HepG2 (cell line): Measurements from ENCODE around the gene ADAMTS2. TPM values are rescaled to one million over a fixed set of nuclear protein-coding genes. Genes with fewer than 3 reads are reported as not detected.

Experiments
- ATAC-seq: fragments of 200-7000 bp; cut with Tn5 transposase; 3 replicates; pipeline ENCODE4 v1.9.1; 2020; ENCODE audit warnings: mild to moderate bottlenecking, moderate library complexity
- BruUV-seq: library from RNA; stranded (reverse); fragments of 400-500 nt; replicated peaks from 2 replicates; lab custom pipeline; 2021; lab: Mats Ljungman, UMichigan
- CTCF ChIA-PET: fragments of 300-600 bp; formaldehyde crosslinking; extraction: SDS; loops from one replicate; lab custom pipeline; 2021; ENCODE audit warnings: low total read pairs, inconsistent platforms, low intra/inter-chr PET ratio; lab: Yijun Ruan, JAX
- POLR2A ChIA-PET: fragments of 350-600 bp; sonication (Branson Sonifier 250); formaldehyde crosslinking; loops from one replicate; lab custom pipeline; 2020; ENCODE audit warnings: antibody characterized with exemption, inconsistent platforms; lab: Yijun Ruan, JAX
- DNase-seq: peaks from one replicate; pipeline ENCODE4 v3.0.0-alpha.2; 2015; ENCODE audit warnings: low spot score
- FAIRE-seq: peaks from 3 replicates; lab custom pipeline; 2011; peaks lifted over from hg19 to GRCh38; lab: Jason Lieb, UNC
- H2AFZ ChIP-seq: one replicate; pipeline ENCODE4 v1.6.1; 2011; ENCODE audit warnings: low read length, inconsistent platforms
- H3K27ac ChIP-seq: fragments of 300-600 bp; 3 replicates; pipeline ENCODE4 v1.8.0; 2011; ENCODE audit warnings: mixed run types, mild to moderate bottlenecking, mixed read lengths, low read length, inconsistent platforms; ENCODE audit not compliant: insufficient read depth; ENCODE audit errors: extremely low read length
- H3K27me3 ChIP-seq, 2 experiments: fragments of 200-600 bp in 1 of 2; 2 replicates in 1 of 2; 3 replicates in 1 of 2; pipeline versions ENCODE4 v1.6.0 to v1.8.0; 2011; ENCODE audit warnings: low read length in 2 of 2, mild to moderate bottlenecking in 2 of 2, moderate library complexity in 2 of 2, inconsistent platforms in 1 of 2; ENCODE audit not compliant: insufficient read depth in 2 of 2, control insufficient read depth in 1 of 2
- H3K36me3 ChIP-seq, 2 experiments: fragments of 200-600 bp in 1 of 2; replicated peaks in 1 of 2; 2 replicates in 1 of 2; 3 replicates in 1 of 2; pipeline versions ENCODE4 v1.5.1 to v1.8.0; 2011; ENCODE audit warnings: low read length in 2 of 2, inconsistent platforms in 1 of 2; ENCODE audit not compliant: insufficient read depth in 2 of 2, control insufficient read depth in 1 of 2
- H3K4me1 ChIP-seq: 2 replicates; pipeline ENCODE4 v1.5.1; 2012; ENCODE audit warnings: low read length, inconsistent platforms; ENCODE audit not compliant: insufficient read depth
- H3K4me2 ChIP-seq: 2 replicates; pipeline ENCODE4 v1.6.0; 2011; ENCODE audit warnings: low read depth, low read length, inconsistent platforms
- H3K4me3 ChIP-seq, 3 experiments: fragments of 200-600 bp in 1 of 3; sonication (generic), shearing (Covaris generic) in 1 of 3; replicated peaks in 1 of 3; 2 replicates each; pipeline ENCODE4 v1.5.1; 2011 to 2016; ENCODE audit warnings: low read length in 3 of 3, inconsistent platforms in 2 of 3, low read depth in 2 of 3, mild to moderate bottlenecking in 2 of 3, control low read depth in 1 of 3, mixed read lengths in 1 of 3; ENCODE audit not compliant: insufficient read depth in 1 of 3
- H3K79me2 ChIP-seq: one replicate; pipeline ENCODE4 v1.6.1; 2011; ENCODE audit warnings: low read length, inconsistent platforms; ENCODE audit not compliant: insufficient read depth
- H3K9ac ChIP-seq: 2 replicates; pipeline ENCODE4 v1.6.0; 2011; ENCODE audit warnings: mild to moderate bottlenecking, low read depth, low read length, inconsistent platforms; ENCODE audit not compliant: insufficient read depth
- H3K9me3 ChIP-seq: 2 replicates; pipeline ENCODE4 v1.5.1; 2012; ENCODE audit warnings: mild to moderate bottlenecking, low read length
- H4K20me1 ChIP-seq: 2 replicates; pipeline ENCODE4 v1.6.0; 2011; ENCODE audit warnings: inconsistent platforms, mild to moderate bottlenecking, low read length, moderate library complexity; ENCODE audit not compliant: insufficient read depth
- DNMT3B ChIP-seq: conservative IDR thresholded peaks from 2 replicates; pipeline ENCODE4 v1.6.1; 2016; ENCODE audit warnings: missing biosample characterization, control low read depth
- HCFC1 ChIP-seq: fragments of 150-350 bp; IDR thresholded peaks from 2 replicates; pipeline ENCODE4 v1.6.1; 2014; ENCODE audit warnings: low read depth, low read length
- KAT2B ChIP-seq: fragments of 150-350 bp; IDR thresholded peaks from 2 replicates; pipeline ENCODE4 v1.6.1; 2014; ENCODE audit warnings: low read depth, low read length, borderline replicate concordance
- PITX1 ChIP-seq: sonication (generic); formaldehyde crosslinking; IDR thresholded peaks from 2 replicates; pipeline ENCODE4 v1.5.1; 2020; ENCODE audit warnings: mild to moderate bottlenecking, missing genetic modification reagents
- SMC3 ChIP-seq: IDR thresholded peaks from 2 replicates; pipeline ENCODE4 v1.6.1; 2011; ENCODE audit warnings: low read length, improper control_type of control experiment
- TAF1 ChIP-seq: sonication (generic); formaldehyde crosslinking; IDR thresholded peaks from 2 replicates; pipeline ENCODE4 v1.4.0; 2020; ENCODE audit warnings: missing genetic modification reagents
- ZNF530 ChIP-seq: sonication (generic); formaldehyde crosslinking; IDR thresholded peaks from 2 replicates; pipeline ENCODE4 v1.5.0; 2020; ENCODE audit warnings: low read depth, mild to moderate bottlenecking, missing genetic modification reagents
- WGBS: methylation state at CpG from one replicate; pipeline ENCODE4 v1.1.6; 2017; ENCODE audit warnings: low lambda C conversion rate; 5-methylcytosine and 5-hydroxymethylcytosine counted together
- in situ Hi-C: cut with HindIII; loops from 2 replicates; pipeline ENCODE4 v1.10.0; 2017; ENCODE audit warnings: low pct_unique_long_range_greater_than_20kb; ENCODE audit not compliant: extremely low pct_ligation_motif_present
- intact Hi-C: fragments of 100-400 bp; cut with micrococcal nuclease; formaldehyde crosslinking; loops from one replicate; pipeline ENCODE4 v1.10.0; 2022; ENCODE audit not compliant: unreplicated experiment
- polyA plus RNA-seq, 8 experiments: library from polyadenylated mRNA; depleted of rRNA in 3 of 8; stranded (reverse) in 7 of 8; unstranded in 1 of 8; fragments of >200 nt; fragmentation: Illumina TruSeq in 4 of 8; extraction: Trizol in 4 of 8; gene quantifications; 2 replicates each; pipeline versions ENCODE4 v1.2.1 to v1.2.3, GENCODE V29; 2011 to 2016; ENCODE audit warnings: low read depth in 4 of 8, missing spikeins in 1 of 8, mixed read lengths in 1 of 8; ENCODE audit not compliant: insufficient read depth in 1 of 8
- total RNA-seq, 5 experiments: library from RNA; depleted of rRNA; stranded (reverse); fragments of >200 nt; fragmentation: Illumina TruSeq; extraction: Trizol; gene quantifications; 2 replicates each; pipeline ENCODE4 v1.2.3, GENCODE V29; 2016; ENCODE audit warnings: low read depth in 1 of 5
- TF ChIP-seq, protein P1 (sequence below): sonication (generic); formaldehyde crosslinking; IDR thresholded peaks from 2 replicates; pipeline ENCODE4 v1.4.0; 2020; ENCODE audit warnings: mild to moderate bottlenecking, missing genetic modification reagents, borderline replicate concordance
- TF ChIP-seq, protein P2 (sequence below): sonication (generic); formaldehyde crosslinking; IDR thresholded peaks from 2 replicates; pipeline ENCODE4 v1.5.0; 2020; ENCODE audit warnings: mild to moderate bottlenecking, missing genetic modification reagents
- TF ChIP-seq, protein P3 (sequence below): sonication (generic); IDR thresholded peaks from 2 replicates; pipeline ENCODE4 v1.6.1; 2016; ENCODE audit warnings: low read depth, borderline replicate concordance

The ADAMTS2 gene
- total and polyA plus RNA-seq, 2 of the 13 experiments (the other 11 are each of a cell fraction or from before 2014, with no cell fraction given), result 0.24 to 3.5 TPM

DNA sequence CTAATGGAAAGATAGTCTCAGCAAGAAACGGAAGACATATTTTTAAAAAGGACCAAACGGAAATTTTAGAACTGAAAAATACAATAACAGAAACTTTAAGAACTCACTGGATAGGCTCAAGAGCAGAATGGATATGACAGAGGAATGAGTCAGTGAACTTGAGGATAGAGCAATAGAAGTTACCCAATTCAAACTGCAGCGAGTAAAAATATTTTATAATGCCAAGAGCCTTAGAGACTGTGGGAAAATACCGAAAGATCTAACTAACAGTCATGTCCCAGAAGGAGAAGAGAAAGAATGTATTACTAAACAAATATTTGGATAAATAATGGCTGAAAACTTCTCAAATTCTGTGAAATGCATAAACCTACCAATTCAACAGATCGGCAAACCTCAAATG lies 40.8 kb downstream of the ADAMTS2 start (continued):
- TF ChIP-seq, protein P1, sequence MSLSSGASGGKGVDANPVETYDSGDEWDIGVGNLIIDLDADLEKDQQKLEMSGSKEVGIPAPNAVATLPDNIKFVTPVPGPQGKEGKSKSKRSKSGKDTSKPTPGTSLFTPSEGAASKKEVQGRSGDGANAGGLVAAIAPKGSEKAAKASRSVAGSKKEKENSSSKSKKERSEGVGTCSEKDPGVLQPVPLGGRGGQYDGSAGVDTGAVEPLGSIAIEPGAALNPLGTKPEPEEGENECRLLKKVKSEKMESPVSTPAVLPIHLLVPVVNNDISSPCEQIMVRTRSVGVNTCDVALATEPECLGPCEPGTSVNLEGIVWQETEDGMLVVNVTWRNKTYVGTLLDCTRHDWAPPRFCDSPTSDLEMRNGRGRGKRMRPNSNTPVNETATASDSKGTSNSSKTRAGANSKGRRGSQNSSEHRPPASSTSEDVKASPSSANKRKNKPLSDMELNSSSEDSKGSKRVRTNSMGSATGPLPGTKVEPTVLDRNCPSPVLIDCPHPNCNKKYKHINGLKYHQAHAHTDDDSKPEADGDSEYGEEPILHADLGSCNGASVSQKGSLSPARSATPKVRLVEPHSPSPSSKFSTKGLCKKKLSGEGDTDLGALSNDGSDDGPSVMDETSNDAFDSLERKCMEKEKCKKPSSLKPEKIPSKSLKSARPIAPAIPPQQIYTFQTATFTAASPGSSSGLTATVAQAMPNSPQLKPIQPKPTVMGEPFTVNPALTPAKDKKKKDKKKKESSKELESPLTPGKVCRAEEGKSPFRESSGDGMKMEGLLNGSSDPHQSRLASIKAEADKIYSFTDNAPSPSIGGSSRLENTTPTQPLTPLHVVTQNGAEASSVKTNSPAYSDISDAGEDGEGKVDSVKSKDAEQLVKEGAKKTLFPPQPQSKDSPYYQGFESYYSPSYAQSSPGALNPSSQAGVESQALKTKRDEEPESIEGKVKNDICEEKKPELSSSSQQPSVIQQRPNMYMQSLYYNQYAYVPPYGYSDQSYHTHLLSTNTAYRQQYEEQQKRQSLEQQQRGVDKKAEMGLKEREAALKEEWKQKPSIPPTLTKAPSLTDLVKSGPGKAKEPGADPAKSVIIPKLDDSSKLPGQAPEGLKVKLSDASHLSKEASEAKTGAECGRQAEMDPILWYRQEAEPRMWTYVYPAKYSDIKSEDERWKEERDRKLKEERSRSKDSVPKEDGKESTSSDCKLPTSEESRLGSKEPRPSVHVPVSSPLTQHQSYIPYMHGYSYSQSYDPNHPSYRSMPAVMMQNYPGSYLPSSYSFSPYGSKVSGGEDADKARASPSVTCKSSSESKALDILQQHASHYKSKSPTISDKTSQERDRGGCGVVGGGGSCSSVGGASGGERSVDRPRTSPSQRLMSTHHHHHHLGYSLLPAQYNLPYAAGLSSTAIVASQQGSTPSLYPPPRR (CRISPR knock-in tag), result no peak
- TF ChIP-seq, protein P2, sequence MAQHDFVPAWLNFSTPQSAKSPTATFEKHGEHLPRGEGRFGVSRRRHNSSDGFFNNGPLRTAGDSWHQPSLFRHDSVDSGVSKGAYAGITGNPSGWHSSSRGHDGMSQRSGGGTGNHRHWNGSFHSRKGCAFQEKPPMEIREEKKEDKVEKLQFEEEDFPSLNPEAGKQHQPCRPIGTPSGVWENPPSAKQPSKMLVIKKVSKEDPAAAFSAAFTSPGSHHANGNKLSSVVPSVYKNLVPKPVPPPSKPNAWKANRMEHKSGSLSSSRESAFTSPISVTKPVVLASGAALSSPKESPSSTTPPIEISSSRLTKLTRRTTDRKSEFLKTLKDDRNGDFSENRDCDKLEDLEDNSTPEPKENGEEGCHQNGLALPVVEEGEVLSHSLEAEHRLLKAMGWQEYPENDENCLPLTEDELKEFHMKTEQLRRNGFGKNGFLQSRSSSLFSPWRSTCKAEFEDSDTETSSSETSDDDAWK (CRISPR knock-in tag), result no peak
- TF ChIP-seq KAT2B (no peak), SMC3 (no peak)

DNA sequence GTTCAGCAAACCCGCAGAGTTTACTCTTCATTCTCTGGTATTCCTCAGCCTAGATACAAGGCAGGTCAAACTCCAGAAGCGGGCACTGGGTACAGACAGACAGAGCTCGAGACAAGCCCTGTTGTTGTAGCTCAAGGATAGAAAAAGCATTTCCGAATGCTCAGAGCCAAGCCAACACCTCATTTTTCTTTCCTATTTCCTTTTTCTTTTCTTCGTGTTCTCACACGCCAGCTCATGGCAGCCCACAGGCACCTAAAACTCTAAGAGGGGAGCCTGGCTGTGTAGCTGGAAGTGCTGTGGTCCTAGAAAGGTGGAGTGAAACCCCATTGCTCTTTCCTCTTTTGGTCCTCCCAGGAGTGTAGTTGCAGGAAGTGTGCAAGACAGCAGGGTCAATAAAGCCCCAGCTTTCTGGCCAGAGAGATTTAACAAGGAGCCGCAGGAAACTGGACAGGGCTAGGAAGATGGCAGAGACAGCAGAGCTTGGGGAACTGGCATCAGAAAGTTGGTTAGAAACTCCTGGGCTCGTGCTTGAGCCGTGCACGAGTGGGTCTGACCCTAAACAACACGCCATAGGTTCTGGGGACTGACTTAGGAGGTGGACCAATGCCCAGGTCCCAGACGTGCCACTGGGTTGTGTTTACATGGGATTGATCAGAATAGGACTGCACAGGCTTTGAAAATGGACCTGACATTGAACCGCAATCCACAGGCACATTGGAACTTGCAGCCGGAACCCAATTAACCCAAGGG lies 41.6 kb downstream of the ADAMTS2 start:
- WGBS, result 32% methylated on average over 13 of the region's 14 CpGs
- peaks cover 8% of the 10 kb centered on the region; the same call in 1 of the 2 replicates for H3K9me3 ChIP-seq
- no peak overlapping the region for H3K27ac ChIP-seq
- no peak overlapping the region for H3K4me2 ChIP-seq
- POLR2A ChIA-PET, result no interaction called here
- no peak for DNase-seq
- ATAC-seq, result no peak
- H3K4me3 ChIP-seq, result no peak overlapping the region
- H2AFZ ChIP-seq, result no peak overlapping the region
- intact Hi-C loops, result no loop called here
- no peak overlapping the region for H3K9ac ChIP-seq
- 0 out of 5 replicates have a peak, but pooled peaks cover 1 to 4% of the 10 kb centered on the region in 2 experiments for H3K27me3 ChIP-seq
- FAIRE-seq, result no peak
- H3K4me1 ChIP-seq, result no peaks in the 10 kb centered on the region
- H4K20me1 ChIP-seq, result no peaks in the 10 kb centered on the region
- in situ Hi-C loops, result no loop called here
- no peaks in the 10 kb centered on the region for H3K36me3 ChIP-seq
- CTCF ChIA-PET, result no interaction called here
- BruUV-seq, result no TSS peak
- no peaks in the 10 kb centered on the region for H3K79me2 ChIP-seq
- TF ChIP-seq PITX1 (no peak), TAF1 (CRISPR knock-in tag) (no peak), DNMT3B (CRISPR knock-in tag) (no peak), ZNF530 (CRISPR knock-in tag) (no peak), HCFC1 (no peak)
- TF ChIP-seq, protein P3, sequence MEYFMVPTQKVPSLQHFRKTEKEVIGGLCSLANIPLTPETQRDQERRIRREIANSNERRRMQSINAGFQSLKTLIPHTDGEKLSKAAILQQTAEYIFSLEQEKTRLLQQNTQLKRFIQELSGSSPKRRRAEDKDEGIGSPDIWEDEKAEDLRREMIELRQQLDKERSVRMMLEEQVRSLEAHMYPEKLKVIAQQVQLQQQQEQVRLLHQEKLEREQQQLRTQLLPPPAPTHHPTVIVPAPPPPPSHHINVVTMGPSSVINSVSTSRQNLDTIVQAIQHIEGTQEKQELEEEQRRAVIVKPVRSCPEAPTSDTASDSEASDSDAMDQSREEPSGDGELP, result no peak
